HFF-Myc (cell line): ENCODE measurements around the gene TSC22D3.
A peak's percentile ranks its signal among the peaks of the same experiment; 100 is the strongest.

Experiments
- DNase-seq: peaks from one replicate; pipeline ENCODE4 v3.0.0-alpha.2; 2011; ENCODE audit warnings: low read depth; ENCODE audit errors: extremely low read depth
- H3K4me3 ChIP-seq: replicated peaks from 2 replicates; pipeline ENCODE4 v1.5.1; 2011; ENCODE audit warnings: low read depth, mild to moderate bottlenecking, control low read depth, low read length
- TF ChIP-seq, protein P1 (sequence below): IDR thresholded peaks from 2 replicates; pipeline ENCODE4 v1.5.1; 2012; ENCODE audit warnings: mild to moderate bottlenecking, low read depth, low read length, control low read depth; ENCODE audit errors: missing control alignments

The TSC22D3 gene

DNA sequence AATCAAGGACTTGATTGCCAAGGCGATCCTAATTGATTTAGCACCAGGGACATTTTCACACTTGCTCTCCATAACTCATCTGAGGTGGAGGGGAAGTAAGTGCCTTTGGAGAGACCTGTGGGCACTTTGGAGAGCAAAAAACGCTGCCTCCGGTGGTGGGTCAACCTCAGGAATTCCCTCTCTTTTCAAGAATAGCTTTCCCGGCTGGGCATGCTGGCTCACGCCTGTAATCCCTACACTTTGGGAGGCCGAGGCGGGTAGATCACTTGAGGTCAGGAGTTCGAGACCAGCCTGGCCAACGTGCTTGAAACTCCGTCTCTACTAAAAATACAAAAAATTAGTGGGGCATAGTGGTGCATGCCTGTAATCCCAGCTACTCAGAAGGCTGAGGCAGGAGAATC, 98.1 kb downstream of the TSC22D3 start:
- DNase-seq = no peak
- TF ChIP-seq, protein P1, sequence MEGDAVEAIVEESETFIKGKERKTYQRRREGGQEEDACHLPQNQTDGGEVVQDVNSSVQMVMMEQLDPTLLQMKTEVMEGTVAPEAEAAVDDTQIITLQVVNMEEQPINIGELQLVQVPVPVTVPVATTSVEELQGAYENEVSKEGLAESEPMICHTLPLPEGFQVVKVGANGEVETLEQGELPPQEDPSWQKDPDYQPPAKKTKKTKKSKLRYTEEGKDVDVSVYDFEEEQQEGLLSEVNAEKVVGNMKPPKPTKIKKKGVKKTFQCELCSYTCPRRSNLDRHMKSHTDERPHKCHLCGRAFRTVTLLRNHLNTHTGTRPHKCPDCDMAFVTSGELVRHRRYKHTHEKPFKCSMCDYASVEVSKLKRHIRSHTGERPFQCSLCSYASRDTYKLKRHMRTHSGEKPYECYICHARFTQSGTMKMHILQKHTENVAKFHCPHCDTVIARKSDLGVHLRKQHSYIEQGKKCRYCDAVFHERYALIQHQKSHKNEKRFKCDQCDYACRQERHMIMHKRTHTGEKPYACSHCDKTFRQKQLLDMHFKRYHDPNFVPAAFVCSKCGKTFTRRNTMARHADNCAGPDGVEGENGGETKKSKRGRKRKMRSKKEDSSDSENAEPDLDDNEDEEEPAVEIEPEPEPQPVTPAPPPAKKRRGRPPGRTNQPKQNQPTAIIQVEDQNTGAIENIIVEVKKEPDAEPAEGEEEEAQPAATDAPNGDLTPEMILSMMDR = no peak
- H3K4me3 ChIP-seq = peak overlapping the region; percentile 76; the same call in 1 of the 2 replicates

DNA sequence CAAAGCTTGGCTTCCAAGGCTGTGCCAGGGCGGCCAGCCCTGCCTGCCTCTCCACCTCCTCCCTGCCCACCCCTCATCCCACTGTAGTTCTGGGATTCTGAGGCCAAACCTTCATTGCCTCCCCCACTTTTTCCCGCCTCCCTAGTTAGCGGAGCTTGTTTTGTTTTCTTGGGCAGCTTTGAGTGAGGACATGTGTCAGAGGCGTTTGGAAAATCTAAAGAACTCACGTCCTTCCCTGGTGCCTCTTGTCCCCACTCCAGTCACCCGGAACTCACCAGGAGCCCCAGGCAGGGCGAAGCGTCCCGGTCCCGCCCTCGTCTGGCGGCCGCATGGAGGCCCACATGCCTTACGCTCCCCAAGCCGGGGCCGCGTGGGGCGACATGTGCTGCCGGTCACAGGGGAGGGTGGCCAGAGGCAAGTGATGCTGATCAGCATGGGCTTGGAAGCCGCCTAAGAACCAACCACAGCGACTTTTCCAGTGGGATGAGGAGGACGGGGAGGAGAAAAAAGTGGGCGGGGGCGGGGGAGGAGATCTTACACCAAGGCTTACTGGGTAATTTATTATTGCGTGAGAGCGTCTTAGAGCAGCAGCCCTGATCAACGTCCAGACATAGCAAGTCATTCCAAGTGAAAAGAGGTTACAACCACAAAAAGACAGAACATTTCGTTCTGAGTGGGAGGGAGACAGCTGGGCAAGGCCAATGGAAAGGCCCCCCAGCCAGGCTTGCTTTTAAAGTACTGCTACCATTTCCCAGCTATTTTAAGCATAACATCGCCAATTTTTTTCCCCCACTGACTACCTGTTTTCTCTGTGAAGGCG, 98.8 kb downstream of the TSC22D3 start:
- peak overlapping the region; percentile 76 for H3K4me3 ChIP-seq
- DNase-seq = peak; percentile 78
- TF ChIP-seq, protein P1 = no peak

DNA sequence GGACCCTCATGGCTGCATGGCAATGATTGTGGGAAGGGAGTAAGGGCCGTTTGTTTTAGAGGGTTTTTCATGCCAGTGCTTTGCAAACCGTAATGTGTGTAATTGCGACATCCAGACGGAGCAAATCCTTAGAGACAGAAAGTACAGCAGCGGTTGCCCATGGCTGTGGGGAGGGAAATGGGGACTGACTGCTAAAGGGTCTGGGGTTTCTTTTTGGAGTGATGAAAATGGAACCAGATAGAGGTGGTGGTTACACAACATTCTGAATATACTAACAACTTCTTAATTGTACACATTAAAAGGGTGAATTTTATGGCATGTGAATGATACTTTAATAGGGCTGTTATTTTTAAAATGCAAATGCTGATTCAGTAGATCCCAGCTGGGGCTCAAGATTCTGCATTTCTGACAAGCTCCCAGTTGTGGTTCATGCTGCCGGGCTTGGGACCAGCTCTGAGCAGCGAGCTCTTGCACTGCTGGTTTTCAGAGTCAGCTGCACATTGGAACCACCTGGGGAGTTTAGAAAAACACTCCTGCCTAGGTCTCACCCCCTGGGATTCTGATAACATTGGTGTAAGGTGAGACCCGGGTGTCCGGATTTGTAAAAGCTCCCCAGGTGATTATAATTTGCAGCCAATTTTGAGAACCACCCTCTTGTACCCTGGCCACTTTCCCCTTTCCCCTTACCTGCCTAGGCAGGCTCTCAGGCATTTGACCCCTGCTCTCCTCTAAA, 99.6 kb downstream of the TSC22D3 start:
- TF ChIP-seq, protein P1 = no peak
- peak overlapping the region; percentile 76 for H3K4me3 ChIP-seq
- no peak for DNase-seq

DNA sequence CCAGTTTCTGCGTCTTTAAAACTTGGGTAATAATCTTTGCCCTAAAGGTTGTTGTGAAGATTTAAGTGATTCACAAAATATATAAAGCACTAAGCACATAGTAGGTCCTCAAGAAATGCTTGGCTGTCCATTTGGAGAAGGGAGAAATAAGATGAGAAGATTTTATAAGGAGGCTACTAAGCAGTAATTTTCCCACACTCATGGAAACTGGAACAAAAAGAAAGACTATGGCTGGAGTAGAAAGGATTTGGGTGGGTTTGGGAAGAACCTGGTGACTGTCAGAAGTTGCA, 100.3 kb downstream of the TSC22D3 start:
- peak overlapping the region; percentile 76 for H3K4me3 ChIP-seq
- TF ChIP-seq, protein P1 = no peak
- no peak for DNase-seq

DNA sequence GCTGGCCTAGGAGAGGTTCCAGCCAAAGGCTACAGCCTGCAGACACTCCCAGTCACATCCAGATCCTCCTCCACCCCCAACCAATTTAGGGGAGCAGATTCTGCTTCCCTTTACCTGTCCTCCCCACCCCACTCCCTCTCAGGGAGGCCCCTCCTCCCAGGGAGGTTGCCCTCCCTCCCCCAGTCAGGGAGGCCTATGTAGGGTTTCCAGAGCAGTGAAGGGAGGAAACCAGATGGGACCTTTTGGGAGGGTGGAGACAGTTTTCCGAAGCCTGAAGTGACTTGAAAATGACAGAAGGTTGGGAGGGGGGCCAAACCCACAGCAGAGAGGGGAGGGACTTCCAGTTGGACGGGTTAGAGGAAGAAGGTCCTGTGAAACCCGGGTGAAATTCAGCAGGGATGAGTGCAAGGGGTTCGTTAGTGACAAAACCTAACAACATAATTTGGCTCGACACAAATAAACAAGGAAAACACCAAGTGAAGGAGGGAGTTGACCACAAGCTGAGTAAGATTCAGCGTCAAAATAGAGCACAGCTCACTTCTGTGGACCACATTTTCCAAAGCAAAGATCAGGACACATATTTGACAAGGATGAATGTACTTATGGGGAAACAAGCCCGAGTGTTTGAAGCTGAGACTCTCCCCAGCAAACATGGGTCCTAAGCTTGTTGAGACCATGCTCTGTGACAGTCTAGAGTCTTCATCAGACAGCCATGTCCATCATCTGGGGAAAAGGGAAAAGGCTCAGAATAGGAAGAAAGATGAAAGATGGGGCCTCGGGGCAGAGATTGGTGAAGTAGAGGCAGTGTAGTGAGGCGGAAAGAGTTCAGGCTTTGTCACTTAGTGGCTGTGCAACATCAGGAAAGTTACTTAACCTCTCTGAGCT, 100.9 kb downstream of the TSC22D3 start:
- TF ChIP-seq, protein P1 = no peak
- peak overlapping the region; percentile 76 for H3K4me3 ChIP-seq
- no peak for DNase-seq

DNA sequence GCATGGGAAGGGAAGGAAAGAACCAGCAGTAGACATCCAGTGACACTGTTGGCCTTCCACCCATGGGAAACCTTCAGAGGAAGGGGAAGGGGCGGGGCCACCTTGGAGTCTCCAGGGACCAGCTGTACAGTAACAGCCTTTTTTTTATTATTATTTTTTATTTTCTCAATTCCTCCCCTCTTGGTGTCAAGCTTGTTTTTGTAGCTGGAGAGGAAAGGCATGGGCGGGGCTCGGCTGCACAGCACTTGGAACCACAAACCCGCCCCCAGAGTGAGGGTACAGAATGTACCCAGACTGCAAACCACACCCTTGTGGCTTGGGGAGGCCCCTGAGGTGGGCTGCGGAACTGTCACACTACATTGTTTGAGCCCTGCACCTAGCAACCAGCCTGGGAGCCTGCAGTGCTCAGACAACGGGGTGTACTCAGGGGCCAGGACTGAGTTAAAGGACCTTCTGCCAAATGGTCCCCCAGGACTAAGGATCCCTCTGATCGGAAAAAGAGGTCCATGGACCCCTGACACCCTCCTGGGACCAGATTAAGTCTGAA, 101.6 kb downstream of the TSC22D3 start:
- TF ChIP-seq, protein P1 = no peak
- H3K4me3 ChIP-seq = peak overlapping the region; percentile 76; the same call in 1 of the 2 replicates
- DNase-seq = no peak
